ENCODE measurements around the gene SUPT16H.

The SUPT16H gene

GRCh38 chr14:21383848-21384493 lies at the start of gene SUPT16H:
TSS of gene SUPT16H (minus strand) at chr14:21384019. CDS start at chr14:21383927, 92 bp downstream.
- peak within 1 kb of the TSS; percentile 94 for H3K4me2 ChIP-seq (ENCODE audit: low read depth, low read length, poor library complexity, severe bottlenecking)
- H3K4me3 ChIP-seq (ENCODE audit: insufficient read depth, low read length, poor library complexity, severe bottlenecking): peak within 1 kb of the TSS; percentile 85
- no peaks in the 10 kb centered on the region for H3K9me2 ChIP-seq (replicated peaks; ENCODE audit: insufficient read depth, low read length)
- H3F3A ChIP-seq (ENCODE audit: insufficient read depth): peaks cover 34% of the 10 kb centered on the region
- H3K36me3 ChIP-seq (ENCODE audit: low read length): peaks cover 12% of the 10 kb centered on the region; the same call in 1 of the 2 replicates
- peak within 1 kb of the TSS; percentile 89 for H3K9ac ChIP-seq (ENCODE audit: low read length)
- peak within 1 kb of the TSS; percentile 89 for H3K27ac ChIP-seq (ENCODE audit: low read depth, low read length)
- TF ChIP-seq CTCF (IDR thresholded peaks at IDR 0.05; ENCODE audit: insufficient read depth, low read length, poor library complexity, severe bottlenecking) (no peak), EZH2phosphoT487 (conservative IDR thresholded peaks at IDR 0.05; ENCODE audit: low read length) (no peak)
- H2AFZ ChIP-seq (ENCODE audit: low read depth, low read length, severe bottlenecking): peak within 1 kb of the TSS; percentile 87
- H3K27me3 ChIP-seq (ENCODE audit: low read length): no peaks in the 10 kb centered on the region
- no peaks in the 10 kb centered on the region for H3K9me3 ChIP-seq (ENCODE audit: insufficient read depth, low read length)
- H3K79me2 ChIP-seq (ENCODE audit: insufficient read depth, low read length): peaks cover 49% of the 10 kb centered on the region
- peaks cover 3% of the 10 kb centered on the region for H4K20me1 ChIP-seq (ENCODE audit: low read depth, low read length)

DNA sequence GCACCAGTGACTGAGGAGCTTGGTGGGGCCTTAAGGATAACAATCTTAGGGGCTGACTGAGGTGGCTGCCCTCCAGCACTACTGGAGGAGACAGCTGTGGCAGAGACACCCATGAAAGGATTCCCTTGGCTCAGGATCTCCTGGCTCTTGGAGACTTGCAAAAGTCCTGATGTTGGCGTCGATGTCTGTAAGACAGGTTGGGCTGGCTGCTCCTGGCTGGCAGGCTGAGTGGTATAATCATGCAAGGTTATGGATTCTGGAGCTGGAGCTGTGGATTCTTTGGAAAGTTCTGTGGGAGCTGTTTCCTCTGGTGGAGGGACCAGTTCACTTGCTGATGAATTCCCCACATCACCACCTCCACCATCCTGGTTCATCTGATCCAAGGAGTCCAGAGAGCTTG lies 47.3 kb upstream of the SUPT16H start:
- no peaks in the 10 kb centered on the region for H3K9me3 ChIP-seq (ENCODE audit: insufficient read depth, low read length)
- no peak for TF ChIP-seq EZH2phosphoT487 (conservative IDR thresholded peaks at IDR 0.05; ENCODE audit: low read length)
- TF ChIP-seq CTCF (IDR thresholded peaks at IDR 0.05; ENCODE audit: insufficient read depth, low read length, poor library complexity, severe bottlenecking): no peak
- no peak overlapping the region for H3K9ac ChIP-seq (ENCODE audit: low read length)
- no peaks in the 10 kb centered on the region; the same call in 1 of the 2 replicates for H4K20me1 ChIP-seq (ENCODE audit: low read depth, low read length)
- no peak overlapping the region for H3K4me3 ChIP-seq (ENCODE audit: insufficient read depth, low read length, poor library complexity, severe bottlenecking)
- no peaks in the 10 kb centered on the region for H3K27me3 ChIP-seq (ENCODE audit: low read length)
- H3K9me2 ChIP-seq (replicated peaks; ENCODE audit: insufficient read depth, low read length): no peaks in the 10 kb centered on the region
- no peak overlapping the region for H3K4me2 ChIP-seq (ENCODE audit: low read depth, low read length, poor library complexity, severe bottlenecking)
- peaks cover 68% of the 10 kb centered on the region for H3K79me2 ChIP-seq (ENCODE audit: insufficient read depth, low read length)
- peaks cover 35% of the 10 kb centered on the region for H3K36me3 ChIP-seq (ENCODE audit: low read length)
- H3F3A ChIP-seq (ENCODE audit: insufficient read depth): no peaks in the 10 kb centered on the region
- H2AFZ ChIP-seq (ENCODE audit: low read depth, low read length, severe bottlenecking): no peak overlapping the region
- H3K27ac ChIP-seq (ENCODE audit: low read depth, low read length): no peak overlapping the region

- Histone ChIP-seq H4K20me1 (ENCODE audit: low read depth, low read length) (no peaks in the 10 kb centered on the region), H3K4me3 (ENCODE audit: insufficient read depth, low read length, poor library complexity, severe bottlenecking) (no peak overlapping the region), H3K9me2 (replicated peaks; ENCODE audit: insufficient read depth, low read length) (no peaks in the 10 kb centered on the region), H2AFZ (ENCODE audit: low read depth, low read length, severe bottlenecking) (no peak overlapping the region), H3K9me3 (ENCODE audit: insufficient read depth, low read length) (no peaks in the 10 kb centered on the region), H3K36me3 (ENCODE audit: low read length) (peaks cover 51% of the 10 kb centered on the region), H3K27ac (ENCODE audit: low read depth, low read length) (no peak overlapping the region), H3K27me3 (ENCODE audit: low read length) (no peaks in the 10 kb centered on the region), H3K9ac (ENCODE audit: low read length) (no peak overlapping the region), H3K4me2 (ENCODE audit: low read depth, low read length, poor library complexity, severe bottlenecking) (no peak overlapping the region), H3K79me2 (ENCODE audit: insufficient read depth, low read length) (peaks cover 46% of the 10 kb centered on the region), H3F3A (ENCODE audit: insufficient read depth) (no peaks in the 10 kb centered on the region)
- TF ChIP-seq EZH2phosphoT487 (conservative IDR thresholded peaks at IDR 0.05; ENCODE audit: low read length): no peak
- no peak for TF ChIP-seq CTCF (IDR thresholded peaks at IDR 0.05; ENCODE audit: insufficient read depth, low read length, poor library complexity, severe bottlenecking)
Measured at GRCh38 chr14:21428930-21429329, 45.1 kb upstream of the SUPT16H start.
